ENCODE measurements around the gene C19orf73.

C19orf73 gene

DNA sequence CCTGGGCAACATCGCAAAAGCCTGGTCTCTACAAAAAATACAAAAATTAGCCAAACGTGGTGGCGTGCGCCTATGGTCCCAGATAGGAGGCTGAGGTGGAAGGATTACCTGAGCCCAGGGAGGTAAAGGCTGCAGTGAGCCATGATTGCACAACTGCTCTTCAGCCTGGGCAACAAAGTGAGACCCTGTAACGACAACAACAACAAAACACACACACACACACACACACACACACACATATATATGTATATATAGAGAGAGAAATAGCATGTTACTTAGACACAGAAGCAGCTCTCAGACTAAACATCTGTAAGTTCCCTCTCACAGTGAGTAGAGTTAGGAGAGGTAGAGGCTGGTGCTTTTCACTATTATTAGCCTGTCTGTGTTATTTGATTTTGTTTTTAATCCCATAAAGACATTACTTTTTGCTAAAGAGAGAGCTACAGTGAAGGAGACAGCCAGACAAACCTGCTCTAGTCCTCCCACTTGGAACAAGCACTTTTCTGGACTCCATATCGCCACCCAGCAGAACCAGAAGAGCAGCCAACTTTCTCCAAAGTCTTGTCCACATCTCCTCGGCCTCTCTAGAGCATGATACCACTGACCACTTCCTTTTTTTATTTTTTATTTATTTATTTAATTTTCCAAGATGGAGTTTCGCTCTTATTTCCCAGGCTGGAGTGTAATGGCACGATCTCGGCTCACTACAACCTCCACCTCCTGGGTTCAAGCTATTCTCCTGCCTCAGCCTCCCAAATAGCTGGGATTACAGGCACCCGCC is 7.5 kb downstream of the C19orf73 start:
- DNase-seq (ENCODE audit: low read depth in 1 of 2, low spot score in 1 of 2): peak in 1 of 2 experiments; percentile 35

DNA sequence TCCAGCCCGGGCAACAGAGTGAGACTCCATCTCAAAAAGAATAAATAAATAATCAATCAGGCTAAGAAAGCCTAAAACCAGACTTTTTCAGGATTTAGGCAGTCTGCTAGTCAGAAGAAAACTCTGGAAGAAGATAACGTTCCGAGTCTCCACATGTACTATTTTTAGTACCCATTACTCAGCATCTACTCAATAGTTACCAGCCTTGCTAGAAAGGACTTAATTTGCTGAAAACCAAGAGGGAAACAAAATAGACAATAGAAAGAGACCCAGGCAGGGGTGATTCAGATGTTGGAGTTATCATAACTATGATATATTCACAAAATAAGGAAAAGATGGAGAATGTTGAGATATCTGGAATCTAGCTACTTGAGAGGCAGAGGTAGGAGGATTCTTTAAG is 8.4 kb downstream of the C19orf73 start:
- in situ Hi-C loops (cut with HindIII; ENCODE audit: low pct_unique_long_range_greater_than_20kb, low sequenced_read_pairs): no loop called here
- DNase-seq (ENCODE audit: low read depth in 1 of 2, low spot score in 1 of 2): no peak
- TF ChIP-seq JUND (IDR thresholded peaks at IDR 0.05; ENCODE audit: low read depth): no peak

More for the DNA sequence above, 7.5 kb downstream of the C19orf73 start:
- TF ChIP-seq JUND (IDR thresholded peaks at IDR 0.05; ENCODE audit: low read depth): no peak
- in situ Hi-C loops (cut with HindIII; ENCODE audit: low pct_unique_long_range_greater_than_20kb, low sequenced_read_pairs): no loop called here

DNA sequence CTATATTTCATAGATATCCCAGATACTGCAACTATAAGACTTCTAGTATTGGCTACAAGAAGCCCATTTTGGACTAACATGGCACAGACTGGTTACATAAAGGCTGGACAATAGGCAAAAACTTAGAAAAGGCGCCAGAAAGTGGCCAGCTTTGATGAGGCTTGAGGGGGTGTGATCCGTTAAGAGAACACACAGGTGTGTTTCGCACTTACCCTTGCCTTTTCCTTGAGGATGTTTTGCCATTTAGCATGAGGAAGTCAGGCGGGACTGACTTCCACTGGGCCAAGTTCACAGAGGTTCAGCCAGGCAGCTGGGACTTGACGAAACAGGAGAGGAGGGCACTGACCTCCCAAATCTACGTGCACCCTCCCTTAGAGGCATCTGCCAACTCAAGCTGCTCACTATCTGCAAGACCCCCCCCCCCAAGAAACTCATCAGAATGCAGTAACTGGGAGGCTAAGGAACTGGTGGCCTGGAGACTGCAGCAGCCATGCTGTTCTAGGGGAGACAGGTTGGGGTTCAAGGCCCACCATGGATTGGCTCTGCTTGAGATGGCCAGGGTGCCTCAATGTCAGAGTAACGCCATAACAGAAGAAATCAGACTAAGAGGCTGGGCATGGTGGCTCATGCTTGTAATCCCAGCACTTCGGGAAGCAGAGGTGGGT is 9.2 kb downstream of the C19orf73 start:
- in situ Hi-C loops (cut with HindIII; ENCODE audit: low pct_unique_long_range_greater_than_20kb, low sequenced_read_pairs): no loop called here
- no peak for DNase-seq (ENCODE audit: low read depth in 1 of 2, low spot score in 1 of 2)
- no peak for TF ChIP-seq JUND (IDR thresholded peaks at IDR 0.05; ENCODE audit: low read depth)

DNA sequence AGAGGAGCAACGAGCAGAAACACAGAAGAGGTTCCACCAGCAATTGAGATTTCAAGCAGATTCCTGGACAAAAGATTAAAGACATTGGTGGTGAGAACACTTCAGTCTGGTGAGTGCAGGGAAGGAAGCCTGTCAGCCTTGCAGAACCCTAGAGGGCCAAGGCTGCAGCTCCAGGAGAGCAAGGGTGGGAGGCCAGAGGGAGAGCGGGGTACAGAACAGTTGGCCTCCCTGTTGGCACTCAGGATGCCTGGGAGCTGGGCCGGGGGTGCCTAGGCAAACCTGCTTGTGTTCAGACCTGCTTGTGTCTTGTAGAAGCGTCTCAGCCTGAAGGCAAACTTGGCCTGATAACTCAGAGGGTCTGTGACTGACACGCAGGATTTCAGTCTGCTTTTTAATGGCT is 9.9 kb downstream of the C19orf73 start:
- in situ Hi-C loops (cut with HindIII; ENCODE audit: low pct_unique_long_range_greater_than_20kb, low sequenced_read_pairs): no loop called here
- TF ChIP-seq JUND (IDR thresholded peaks at IDR 0.05; ENCODE audit: low read depth): no peak
- no peak for DNase-seq (ENCODE audit: low read depth in 1 of 2, low spot score in 1 of 2)

DNA sequence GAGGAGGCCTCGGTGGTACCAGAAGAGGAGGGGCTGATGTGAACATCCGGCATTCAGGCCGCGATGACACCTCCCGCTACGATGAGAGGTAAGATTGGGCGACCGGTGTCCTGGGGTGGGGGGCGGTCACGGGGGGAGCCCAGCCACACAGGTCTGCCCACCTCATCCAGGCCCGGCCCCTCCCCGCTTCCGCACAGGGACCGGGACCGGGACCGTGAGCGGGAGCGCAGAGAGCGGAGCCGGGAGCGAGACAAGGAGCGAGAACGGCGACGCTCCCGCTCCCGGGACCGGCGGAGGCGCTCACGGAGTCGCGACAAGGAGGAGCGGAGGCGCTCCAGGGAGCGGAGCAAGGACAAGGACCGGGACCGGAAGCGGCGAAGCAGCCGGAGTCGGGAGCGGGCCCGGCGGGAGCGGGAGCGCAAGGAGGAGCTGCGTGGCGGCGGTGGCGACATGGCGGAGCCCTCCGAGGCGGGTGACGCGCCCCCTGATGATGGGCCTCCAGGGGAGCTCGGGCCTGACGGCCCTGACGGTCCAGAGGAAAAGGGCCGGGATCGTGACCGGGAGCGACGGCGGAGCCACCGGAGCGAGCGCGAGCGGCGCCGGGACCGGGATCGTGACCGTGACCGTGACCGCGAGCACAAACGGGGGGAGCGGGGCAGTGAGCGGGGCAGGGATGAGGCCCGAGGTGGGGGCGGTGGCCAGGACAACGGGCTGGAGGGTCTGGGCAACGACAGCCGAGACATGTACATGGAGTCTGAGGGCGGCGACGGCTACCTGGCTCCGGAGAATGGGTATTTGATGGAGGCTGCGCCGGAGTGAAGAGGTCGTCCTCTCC is 11.1 kb downstream of the C19orf73 start:
- TF ChIP-seq JUND (IDR thresholded peaks at IDR 0.05; ENCODE audit: low read depth): no peak
- in situ Hi-C loops (cut with HindIII; ENCODE audit: low pct_unique_long_range_greater_than_20kb, low sequenced_read_pairs): no loop called here
- DNase-seq (ENCODE audit: low read depth in 1 of 2, low spot score in 1 of 2): no peak

DNA sequence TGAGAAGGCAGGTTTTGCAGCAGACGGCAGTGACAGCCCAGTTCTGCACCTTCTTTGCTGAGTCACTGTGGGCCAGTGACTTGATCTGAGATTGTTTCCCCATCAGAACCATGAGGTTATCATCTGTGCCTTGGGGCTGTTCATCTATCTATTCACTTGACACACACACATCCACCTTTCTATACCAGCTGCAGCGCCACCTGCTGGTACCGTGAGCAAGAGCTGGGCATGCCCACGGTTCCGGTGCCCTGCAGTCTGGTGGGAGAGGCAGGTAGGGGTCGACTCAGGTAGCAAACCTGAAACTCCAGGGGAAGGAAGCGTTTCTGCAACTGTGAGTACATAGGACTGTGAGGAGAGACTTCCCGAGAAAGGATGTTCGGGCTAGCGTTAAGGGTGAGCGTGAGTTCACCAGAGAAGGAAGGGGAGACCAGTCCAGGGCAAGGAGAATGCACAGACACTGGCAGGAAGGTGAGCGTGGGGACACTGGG is 12.3 kb downstream of the C19orf73 start:
- no peak for TF ChIP-seq JUND (IDR thresholded peaks at IDR 0.05; ENCODE audit: low read depth)
- in situ Hi-C loops (cut with HindIII; ENCODE audit: low pct_unique_long_range_greater_than_20kb, low sequenced_read_pairs): no loop called here
- DNase-seq (ENCODE audit: low read depth in 1 of 2, low spot score in 1 of 2): peak in 1 of 2 experiments; percentile 56

DNA sequence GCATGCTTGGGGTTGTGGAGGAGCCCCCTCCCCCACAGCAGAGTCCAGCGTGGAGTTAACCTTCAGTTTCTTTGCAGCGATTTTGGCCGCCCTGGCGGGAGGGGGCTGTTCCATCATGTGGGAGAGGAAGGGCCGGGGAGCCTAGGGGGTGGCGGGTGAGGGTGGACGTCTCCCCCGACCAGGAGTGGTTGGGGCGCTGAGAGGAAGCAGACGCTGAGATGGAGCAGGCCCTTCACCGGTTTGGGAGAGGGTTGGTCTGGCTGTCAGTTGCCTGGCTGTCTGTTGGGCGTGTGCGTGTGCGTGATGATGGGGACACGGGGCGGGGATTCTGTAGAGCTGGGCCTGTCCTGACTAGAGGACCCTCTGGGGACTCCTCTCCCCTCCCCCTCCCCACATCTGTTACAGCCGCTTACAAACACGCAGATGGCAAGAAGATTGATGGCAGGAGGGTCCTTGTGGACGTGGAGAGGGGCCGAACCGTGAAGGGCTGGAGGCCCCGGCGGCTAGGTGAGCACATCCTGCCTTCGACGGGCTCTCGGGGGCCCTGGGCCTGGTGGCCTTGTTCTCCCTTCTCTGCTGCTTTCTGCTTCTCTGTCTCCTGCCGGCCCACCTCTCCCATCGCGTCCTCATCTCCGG is 14.6 kb downstream of the C19orf73 start:
- TF ChIP-seq JUND (IDR thresholded peaks at IDR 0.05; ENCODE audit: low read depth): no peak
- no peak for DNase-seq (ENCODE audit: low read depth in 1 of 2, low spot score in 1 of 2)
- in situ Hi-C loops (cut with HindIII; ENCODE audit: low pct_unique_long_range_greater_than_20kb, low sequenced_read_pairs): no loop called here

DNA sequence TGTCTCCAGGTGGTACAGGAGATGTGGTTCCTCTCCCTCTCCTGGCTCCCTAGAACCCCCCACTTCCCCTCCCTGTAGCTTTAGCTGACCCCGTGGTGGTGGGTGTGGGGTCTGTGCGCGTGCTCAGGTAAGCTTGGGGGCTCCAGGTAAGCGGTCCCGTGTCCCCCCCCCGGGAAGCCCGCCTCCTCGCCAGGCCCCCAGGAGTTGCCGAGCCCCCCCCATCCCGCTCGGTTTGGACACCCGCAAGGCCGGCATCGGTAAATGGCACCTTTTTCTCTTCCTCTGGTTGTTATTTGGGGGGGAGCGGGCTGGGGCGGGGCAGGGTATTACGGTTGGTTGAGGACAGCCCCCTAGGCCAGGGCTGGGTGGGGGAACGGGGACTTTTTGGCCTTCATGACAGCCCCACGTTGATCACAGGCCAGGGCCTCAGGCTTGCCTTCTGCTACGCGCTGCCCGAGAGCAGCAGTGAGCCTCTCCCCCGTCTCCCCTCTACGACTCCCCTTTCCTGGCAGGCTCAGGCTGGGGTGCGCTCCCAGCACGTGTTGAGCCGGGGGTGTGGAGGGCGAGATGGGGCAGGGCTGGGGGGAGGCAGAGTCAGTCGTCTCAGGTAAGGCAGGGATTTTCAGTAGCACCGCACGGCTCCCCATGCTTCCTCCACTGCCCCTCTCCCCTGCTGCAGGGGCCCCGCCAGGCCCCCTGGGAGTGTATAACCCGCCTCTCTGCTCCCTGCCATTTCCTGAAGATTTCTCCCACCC is 15.4 kb downstream of the C19orf73 start:
- no peak for DNase-seq (ENCODE audit: low read depth in 1 of 2, low spot score in 1 of 2)
- no peak for TF ChIP-seq JUND (IDR thresholded peaks at IDR 0.05; ENCODE audit: low read depth)
- in situ Hi-C loops (cut with HindIII; ENCODE audit: low pct_unique_long_range_greater_than_20kb, low sequenced_read_pairs): no loop called here

DNA sequence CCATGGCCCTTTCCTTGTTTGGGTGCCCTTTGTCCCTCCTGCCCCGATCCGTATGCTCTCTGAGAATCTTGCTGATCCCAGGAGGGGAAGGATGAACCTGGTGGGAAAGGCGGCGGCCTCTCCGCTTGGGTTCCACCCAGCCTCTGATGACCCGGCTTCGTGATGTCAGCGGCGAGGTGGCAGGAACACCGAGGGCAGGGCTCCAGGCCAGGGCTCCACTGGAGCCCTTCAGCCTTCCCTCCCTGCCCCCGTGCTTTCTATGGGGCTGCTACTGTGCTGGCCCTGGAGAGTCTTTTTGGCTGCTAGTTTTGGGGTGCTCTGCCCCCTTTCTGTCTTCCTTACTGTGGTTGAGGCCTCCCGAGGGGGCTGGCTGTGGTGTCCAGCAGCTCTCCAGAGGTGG is 16.6 kb downstream of the C19orf73 start:
- in situ Hi-C loops (cut with HindIII; ENCODE audit: low pct_unique_long_range_greater_than_20kb, low sequenced_read_pairs): no loop called here
- TF ChIP-seq JUND (IDR thresholded peaks at IDR 0.05; ENCODE audit: low read depth): no peak
- no peak for DNase-seq (ENCODE audit: low read depth in 1 of 2, low spot score in 1 of 2)

DNA sequence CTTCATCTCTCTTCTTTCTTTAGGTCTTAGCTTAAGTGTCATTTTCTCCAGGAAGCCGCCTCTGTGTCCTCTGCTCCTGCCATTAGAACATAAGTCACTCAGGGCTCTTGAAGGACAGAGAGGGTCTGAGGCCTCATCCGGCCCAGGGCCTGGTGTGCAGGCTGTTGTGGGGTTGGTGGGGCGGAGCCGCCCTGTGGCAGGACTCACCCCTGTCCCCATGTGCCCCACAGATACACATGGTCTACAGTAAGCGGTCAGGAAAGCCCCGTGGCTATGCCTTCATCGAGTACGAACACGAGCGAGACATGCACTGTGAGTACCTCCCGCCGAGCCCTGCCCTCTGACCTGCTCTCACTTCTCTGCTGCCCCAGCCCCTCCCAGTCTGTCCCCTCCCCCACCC is 17.8 kb downstream of the C19orf73 start:
- TF ChIP-seq JUND (IDR thresholded peaks at IDR 0.05; ENCODE audit: low read depth): no peak
- in situ Hi-C loops (cut with HindIII; ENCODE audit: low pct_unique_long_range_greater_than_20kb, low sequenced_read_pairs): no loop called here
- no peak for DNase-seq (ENCODE audit: low read depth in 1 of 2, low spot score in 1 of 2)

DNA sequence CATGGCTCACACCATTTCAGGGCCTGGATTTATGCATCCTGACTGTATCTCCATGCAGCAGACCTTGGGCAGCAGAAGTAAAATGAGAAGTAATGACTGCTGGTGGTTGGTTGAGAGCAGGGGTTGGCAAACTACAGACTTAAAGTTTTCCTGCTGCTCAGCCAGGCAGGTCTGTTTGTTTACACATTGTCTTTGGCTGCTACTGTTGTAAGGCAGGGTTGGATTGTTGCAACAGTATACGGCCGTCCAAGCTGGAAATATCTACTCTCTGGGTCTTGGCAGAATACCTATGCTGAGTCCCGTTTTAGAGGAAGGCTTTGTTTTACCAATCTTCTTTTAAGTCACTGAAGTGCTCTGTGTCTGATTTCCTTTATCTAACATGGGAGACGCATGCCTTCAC is 20.1 kb downstream of the C19orf73 start:
- peak in 1 of 2 experiments; percentile 57 for DNase-seq (ENCODE audit: low read depth in 1 of 2, low spot score in 1 of 2)
- in situ Hi-C loops (cut with HindIII; ENCODE audit: low pct_unique_long_range_greater_than_20kb, low sequenced_read_pairs): no loop called here
- no peak for TF ChIP-seq JUND (IDR thresholded peaks at IDR 0.05; ENCODE audit: low read depth)

Data from T47D (cell line).